ENCODE measurements around the gene CXXC1.

DNA sequence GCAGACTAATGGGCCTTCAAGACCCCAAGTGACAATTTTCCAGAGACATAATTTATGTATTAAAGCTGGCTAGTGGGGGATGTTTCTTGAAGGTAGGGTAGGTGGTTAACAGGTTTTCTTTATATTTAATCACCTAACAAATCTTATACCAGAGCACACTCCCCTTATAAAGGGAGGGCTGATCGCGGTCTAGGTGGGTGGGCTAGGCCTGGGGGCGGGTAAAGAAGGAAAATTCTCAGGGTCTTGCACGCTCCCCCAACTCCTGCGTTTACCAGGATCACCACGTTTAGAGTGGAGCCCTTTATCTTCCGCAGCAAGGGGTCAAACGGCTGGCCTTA is 19.9 kb upstream of the CXXC1 start:
- TF ChIP-seq EZH2phosphoT487 (IDR thresholded peaks at IDR 0.05; ENCODE audit: low read length): no peak
- TF ChIP-seq, protein P1, sequence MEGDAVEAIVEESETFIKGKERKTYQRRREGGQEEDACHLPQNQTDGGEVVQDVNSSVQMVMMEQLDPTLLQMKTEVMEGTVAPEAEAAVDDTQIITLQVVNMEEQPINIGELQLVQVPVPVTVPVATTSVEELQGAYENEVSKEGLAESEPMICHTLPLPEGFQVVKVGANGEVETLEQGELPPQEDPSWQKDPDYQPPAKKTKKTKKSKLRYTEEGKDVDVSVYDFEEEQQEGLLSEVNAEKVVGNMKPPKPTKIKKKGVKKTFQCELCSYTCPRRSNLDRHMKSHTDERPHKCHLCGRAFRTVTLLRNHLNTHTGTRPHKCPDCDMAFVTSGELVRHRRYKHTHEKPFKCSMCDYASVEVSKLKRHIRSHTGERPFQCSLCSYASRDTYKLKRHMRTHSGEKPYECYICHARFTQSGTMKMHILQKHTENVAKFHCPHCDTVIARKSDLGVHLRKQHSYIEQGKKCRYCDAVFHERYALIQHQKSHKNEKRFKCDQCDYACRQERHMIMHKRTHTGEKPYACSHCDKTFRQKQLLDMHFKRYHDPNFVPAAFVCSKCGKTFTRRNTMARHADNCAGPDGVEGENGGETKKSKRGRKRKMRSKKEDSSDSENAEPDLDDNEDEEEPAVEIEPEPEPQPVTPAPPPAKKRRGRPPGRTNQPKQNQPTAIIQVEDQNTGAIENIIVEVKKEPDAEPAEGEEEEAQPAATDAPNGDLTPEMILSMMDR (IDR thresholded peaks at IDR 0.05; ENCODE audit: low read length): no peak
- TF ChIP-seq EZH2 (optimal IDR thresholded peaks at IDR 0.05; ENCODE audit: low read depth, low read length): no peak
